GM12891 (cell line): Measurements from ENCODE around the gene HEY2.

Experiments
- POLR2AphosphoS5 ChIP-seq: IDR thresholded peaks from 2 replicates; pipeline ENCODE4 v1.6.1; 2011; ENCODE audit warnings: low read depth, low read length, control low read depth
- TAF1 ChIP-seq: IDR thresholded peaks from 2 replicates; pipeline ENCODE4 v1.6.1; 2011; ENCODE audit warnings: low read depth, low read length, control low read depth

DNA sequence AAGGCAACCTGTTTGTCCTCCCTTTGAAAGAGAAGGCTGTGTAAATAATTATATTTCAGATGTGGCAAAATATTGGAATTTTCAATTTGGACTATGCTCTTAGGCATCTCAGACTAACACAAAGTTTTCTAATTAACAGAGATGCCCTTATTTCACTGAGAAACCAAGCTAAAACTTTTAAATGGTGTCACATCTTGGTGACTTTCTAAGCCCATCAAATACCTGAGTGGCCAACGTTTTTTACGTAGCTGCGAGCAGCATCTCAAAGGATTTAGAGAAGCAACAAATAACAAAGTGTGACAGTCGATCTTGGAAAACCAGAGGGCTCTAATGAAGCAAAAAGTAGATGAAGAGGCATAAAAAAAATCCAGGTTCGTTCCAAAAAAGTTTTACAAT is 3.4 kb upstream of the HEY2 start:
- TF ChIP-seq POLR2AphosphoS5, result no peak
- no peak for TF ChIP-seq TAF1
